Endothelial cell of umbilical vein (primary cell): ENCODE results near the gene CSNK2A3. TPM values are rescaled to one million over a fixed set of nuclear protein-coding genes. Genes with fewer than 3 reads are reported as not detected.

ENCODE experiments used
- BruUV-seq: library from RNA; stranded (reverse); fragments of 400-500 nt; replicated peaks from 2 replicates; lab custom pipeline; 2021; lab: Mats Ljungman, UMichigan
- CTCF ChIA-PET: fragments of 300-600, 350-600 bp; sonication (Branson Sonifier 250); formaldehyde crosslinking; loops from one replicate; lab custom pipeline; 2021; ENCODE audit warnings: antibody characterized with exemption, inconsistent platforms; lab: Charles Lee
- POLR2A ChIA-PET: fragments of 300-600, 350-600 bp; sonication (Branson Sonifier 250); formaldehyde crosslinking; loops from one replicate; lab custom pipeline; 2021; ENCODE audit warnings: antibody characterized with exemption, inconsistent platforms; lab: Charles Lee
- DNase-seq: peaks from one replicate; pipeline ENCODE4 v3.0.0-alpha.2; 2011; ENCODE audit warnings: low read depth, low spot score
- FAIRE-seq: peaks from 2 replicates; lab custom pipeline; 2011; peaks lifted over from hg19 to GRCh38; lab: Jason Lieb, UNC
- H2AFZ ChIP-seq: 2 replicates; pipeline ENCODE4 v1.6.0; 2012; ENCODE audit warnings: low read depth, low read length, control low read depth, inconsistent platforms
- H3K27ac ChIP-seq: 2 replicates; pipeline ENCODE4 v1.5.1; 2011; ENCODE audit warnings: low read depth, mild to moderate bottlenecking, control low read depth, low read length, moderate library complexity; ENCODE audit not compliant: insufficient read depth
- H3K27me3 ChIP-seq, 2 experiments: 2 replicates each; pipeline versions ENCODE4 v1.6.0 to v1.6.1; 2011; ENCODE audit warnings: low read length in 2 of 2, mixed read lengths in 1 of 2; ENCODE audit not compliant: control insufficient read depth in 2 of 2, insufficient read depth in 2 of 2
- H3K36me3 ChIP-seq, 2 experiments: 2 replicates in 1 of 2; 3 replicates in 1 of 2; pipeline ENCODE4 v1.5.1; 2011; ENCODE audit warnings: low read length in 2 of 2, mild to moderate bottlenecking in 1 of 2, moderate library complexity in 1 of 2; ENCODE audit not compliant: control insufficient read depth in 2 of 2, insufficient read depth in 2 of 2; ENCODE audit errors: extremely low read depth in 1 of 2
- H3K4me1 ChIP-seq: 3 replicates; pipeline ENCODE4 v1.5.1; 2011; ENCODE audit warnings: mild to moderate bottlenecking, low read length; ENCODE audit not compliant: control insufficient read depth, insufficient read depth; ENCODE audit errors: extremely low read depth
- H3K4me2 ChIP-seq: 2 replicates; pipeline ENCODE4 v1.6.1; 2011; ENCODE audit warnings: low read length, control low read depth, mixed read lengths; ENCODE audit not compliant: insufficient read depth
- H3K4me3 ChIP-seq, 3 experiments: fragments of 200-600 bp in 1 of 3; sonication (generic), shearing (Covaris generic) in 1 of 3; replicated peaks in 1 of 3; 2 replicates each; pipeline ENCODE4 v1.5.1; 2011 to 2016; ENCODE audit warnings: control low read depth in 3 of 3, low read length in 3 of 3, mild to moderate bottlenecking in 2 of 3, inconsistent platforms in 1 of 3, low read depth in 1 of 3, moderate library complexity in 1 of 3; ENCODE audit not compliant: insufficient read depth in 1 of 3
- H3K79me2 ChIP-seq: 2 replicates; pipeline ENCODE4 v1.6.0; 2012; ENCODE audit warnings: low read length, inconsistent platforms; ENCODE audit not compliant: control insufficient read depth, insufficient read depth
- H3K9ac ChIP-seq: replicated peaks from 2 replicates; pipeline ENCODE3; 2011; ENCODE audit warnings: low read length, control low read depth; ENCODE audit not compliant: insufficient read depth; ENCODE audit errors: extremely low read depth
- H3K9me1 ChIP-seq: replicated peaks from 3 replicates; pipeline ENCODE4 v1.6.0; 2011; ENCODE audit warnings: mild to moderate bottlenecking, low read length; ENCODE audit not compliant: control insufficient read depth, insufficient read depth; ENCODE audit errors: extremely low read depth
- H3K9me3 ChIP-seq: replicated peaks from 2 replicates; pipeline ENCODE4 v1.5.1; 2012; ENCODE audit warnings: low read length, inconsistent platforms; ENCODE audit not compliant: control insufficient read depth, insufficient read depth
- H4K20me1 ChIP-seq: replicated peaks from 2 replicates; pipeline ENCODE3; 2011; ENCODE audit warnings: mild to moderate bottlenecking, low read length; ENCODE audit not compliant: control insufficient read depth, insufficient read depth; ENCODE audit errors: extremely low read depth
- EZH2 ChIP-seq: IDR thresholded peaks from 2 replicates; pipeline ENCODE4 v1.6.1; 2012; ENCODE audit warnings: borderline replicate concordance, low read depth, mild to moderate bottlenecking, moderate library complexity, low read length, inconsistent platforms; ENCODE audit not compliant: severe bottlenecking
- FOS ChIP-seq: IDR thresholded peaks from 2 replicates; pipeline ENCODE4 v1.6.1; 2011; ENCODE audit warnings: mild to moderate bottlenecking, low read length, moderate library complexity, borderline replicate concordance; ENCODE audit not compliant: insufficient read depth
- GATA2 ChIP-seq: IDR thresholded peaks from 2 replicates; pipeline ENCODE4 v1.7.0; 2011; ENCODE audit warnings: low read depth, mild to moderate bottlenecking, moderate library complexity, mixed read lengths, low read length; ENCODE audit not compliant: insufficient read length, insufficient read depth
- JUN ChIP-seq: IDR thresholded peaks from 2 replicates; pipeline ENCODE4 v1.6.1; 2011; ENCODE audit warnings: borderline replicate concordance, low read depth; ENCODE audit not compliant: insufficient read length, insufficient read depth
- MAX ChIP-seq: IDR thresholded peaks from 2 replicates; pipeline ENCODE4 v1.6.1; 2011; ENCODE audit not compliant: insufficient read depth, insufficient read length
- MYC ChIP-seq: IDR thresholded peaks from one replicate; pipeline ENCODE4 v1.6.1; 2011; ENCODE audit warnings: mild to moderate bottlenecking, low read depth, low read length
- POLR2A ChIP-seq: IDR thresholded peaks from 2 replicates; pipeline ENCODE4 v1.6.1; 2012; ENCODE audit warnings: low read depth, mild to moderate bottlenecking, control low read depth, low read length
- POLR2AphosphoS5 ChIP-seq: IDR thresholded peaks from 2 replicates; pipeline ENCODE4 v1.6.1; 2012; ENCODE audit warnings: low read depth, mild to moderate bottlenecking, control low read depth, low read length, moderate library complexity; ENCODE audit not compliant: insufficient read depth
- dilution Hi-C: fragments of 300-500 bp; cut with MboI; formaldehyde crosslinking; loops from one replicate; pipeline ENCODE4 v1.15.0; 2019; ENCODE audit warnings: low sequenced_read_pairs; ENCODE audit not compliant: extremely low pct_ligation_motif_present
- intact Hi-C: fragments of 100-400 bp; cut with micrococcal nuclease; formaldehyde crosslinking; loops from one replicate; pipeline ENCODE4 v1.10.0; 2022
- polyA plus RNA-seq, 4 experiments: library from polyadenylated mRNA; depleted of rRNA in 3 of 4; stranded (reverse) in 3 of 4; unstranded in 1 of 4; fragments of >200 nt; gene quantifications; 2 replicates each; pipeline versions ENCODE4 v1.2.1 to v1.2.3, GENCODE V29; 2011 to 2012; ENCODE audit warnings: missing spikeins in 1 of 4
- total RNA-seq: library from RNA; stranded (reverse); gene quantifications from 2 replicates; pipeline ENCODE4 v1.2.3, GENCODE V29; 2021
- TF ChIP-seq, protein P1 (sequence below), 2 donors: IDR thresholded peaks; 1 replicate in 1 of 2; 2 replicates in 1 of 2; pipeline ENCODE4 v1.5.1; 2011; ENCODE audit warnings: low read length in 2 of 2, mild to moderate bottlenecking in 2 of 2, moderate library complexity in 2 of 2, control low read depth in 1 of 2, inconsistent platforms in 1 of 2, low read depth in 1 of 2; ENCODE audit not compliant: insufficient read depth in 1 of 2; ENCODE audit errors: extremely low read depth in 1 of 2

CSNK2A3 gene
- total and polyA plus RNA-seq, 2 donors (not counting 3 experiments of a cell fraction or from before 2014, with no cell fraction given) = 0.41 TPM; not detected in 1

- H3K27ac ChIP-seq = no peak overlapping the region
- DNase-seq = no peak
- no peak overlapping the region for H3K4me3 ChIP-seq
- no peaks in the 10 kb centered on the region for H3K4me1 ChIP-seq
- H3K9ac ChIP-seq = no peak overlapping the region
- H3K9me1 ChIP-seq = no peaks in the 10 kb centered on the region
- dilution Hi-C loops (no loop called here), intact Hi-C loops (no loop called here)
- FAIRE-seq = no peak
- BruUV-seq = no TSS peak
- no peaks in the 10 kb centered on the region for H3K36me3 ChIP-seq
- no peak for TF ChIP-seq EZH2
- no peak for TF ChIP-seq MAX
- TF ChIP-seq MYC = no peak
- TF ChIP-seq, protein P1, sequence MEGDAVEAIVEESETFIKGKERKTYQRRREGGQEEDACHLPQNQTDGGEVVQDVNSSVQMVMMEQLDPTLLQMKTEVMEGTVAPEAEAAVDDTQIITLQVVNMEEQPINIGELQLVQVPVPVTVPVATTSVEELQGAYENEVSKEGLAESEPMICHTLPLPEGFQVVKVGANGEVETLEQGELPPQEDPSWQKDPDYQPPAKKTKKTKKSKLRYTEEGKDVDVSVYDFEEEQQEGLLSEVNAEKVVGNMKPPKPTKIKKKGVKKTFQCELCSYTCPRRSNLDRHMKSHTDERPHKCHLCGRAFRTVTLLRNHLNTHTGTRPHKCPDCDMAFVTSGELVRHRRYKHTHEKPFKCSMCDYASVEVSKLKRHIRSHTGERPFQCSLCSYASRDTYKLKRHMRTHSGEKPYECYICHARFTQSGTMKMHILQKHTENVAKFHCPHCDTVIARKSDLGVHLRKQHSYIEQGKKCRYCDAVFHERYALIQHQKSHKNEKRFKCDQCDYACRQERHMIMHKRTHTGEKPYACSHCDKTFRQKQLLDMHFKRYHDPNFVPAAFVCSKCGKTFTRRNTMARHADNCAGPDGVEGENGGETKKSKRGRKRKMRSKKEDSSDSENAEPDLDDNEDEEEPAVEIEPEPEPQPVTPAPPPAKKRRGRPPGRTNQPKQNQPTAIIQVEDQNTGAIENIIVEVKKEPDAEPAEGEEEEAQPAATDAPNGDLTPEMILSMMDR (IDR thresholded peaks at IDR 0.05; ENCODE audit: extremely low read depth in 1 of 2, insufficient read depth in 1 of 2, low read depth in 1 of 2, low read length in 2 of 2) = no peak
- no peak for TF ChIP-seq POLR2A
- no peak for TF ChIP-seq FOS
- TF ChIP-seq POLR2AphosphoS5 = no peak
- no peak for TF ChIP-seq GATA2
- no peak for TF ChIP-seq JUN
- H3K4me2 ChIP-seq = no peak overlapping the region
- no peak overlapping the region for H2AFZ ChIP-seq
- ChIA-PET POLR2A (no interaction called here), CTCF (interaction anchor here (1.4 kb wide), 1 partner anchor 8 kb away, joined by 3 read pairs; no protein-coding TSS in a partner anchor)
- H4K20me1 ChIP-seq = no peaks in the 10 kb centered on the region
- H3K79me2 ChIP-seq = no peaks in the 10 kb centered on the region
- no peaks in the 10 kb centered on the region for H3K9me3 ChIP-seq
- H3K27me3 ChIP-seq = no peaks in the 10 kb centered on the region
These were observed 21.5 kb upstream of the CSNK2A3 start for GRCh38 chr11:11374358-11375148.
